ENCODE results near the gene UQCRFS1.

Gene UQCRFS1

DNA sequence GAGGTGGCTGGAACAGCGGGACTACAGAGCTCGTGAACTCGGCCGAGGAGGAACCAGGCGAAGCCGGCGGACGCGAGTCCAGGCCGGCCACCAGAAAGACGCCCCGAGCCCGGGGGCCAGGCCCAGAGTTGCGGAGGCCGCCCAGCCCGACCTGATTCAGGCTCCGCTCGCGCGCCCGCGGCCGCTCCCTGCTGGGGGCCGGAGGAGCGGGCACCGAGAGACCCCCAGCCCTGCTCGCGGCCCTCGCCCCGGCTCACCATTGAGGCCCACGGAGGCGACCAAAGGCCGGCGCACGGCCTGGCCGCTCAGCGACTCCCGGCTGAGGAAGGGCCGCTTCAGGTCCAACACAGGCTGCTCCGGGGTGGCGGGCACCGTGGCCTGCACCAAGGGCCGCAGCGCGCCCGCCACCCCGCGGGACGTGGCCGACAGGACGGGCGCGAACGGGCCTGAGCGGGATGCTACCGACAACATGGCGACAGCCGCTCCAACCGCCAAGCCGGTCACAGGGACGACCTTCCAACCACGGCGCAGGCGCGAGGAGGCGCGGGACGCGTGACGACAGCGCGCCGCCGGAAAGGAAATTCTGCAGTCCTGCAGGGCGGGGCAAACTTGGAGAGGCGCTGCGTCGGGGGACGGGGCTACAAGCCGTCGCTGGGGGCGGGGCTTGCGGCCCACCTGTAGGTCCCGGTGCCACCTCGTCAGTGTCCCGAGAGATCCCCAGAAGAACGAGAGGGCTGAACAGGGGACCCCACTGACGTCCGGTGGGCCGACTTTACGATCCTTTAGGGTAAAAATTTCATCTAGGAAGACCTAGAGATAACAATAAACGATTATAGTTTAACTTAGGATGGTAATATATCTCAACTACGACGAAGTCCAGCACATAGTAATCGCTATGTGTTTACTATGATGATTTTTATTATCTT, at the start of gene UQCRFS1:
Gene UQCRFS1, minus strand, starts transcription at position 504 of the 926 bp plus-strand sequence. Its CDS starts 33 bp downstream, at position 471.
- H3K4me3 ChIP-seq (ENCODE audit: low read depth, low read length): peak within 1 kb of the TSS; percentile 77
- TF ChIP-seq, protein P1, sequence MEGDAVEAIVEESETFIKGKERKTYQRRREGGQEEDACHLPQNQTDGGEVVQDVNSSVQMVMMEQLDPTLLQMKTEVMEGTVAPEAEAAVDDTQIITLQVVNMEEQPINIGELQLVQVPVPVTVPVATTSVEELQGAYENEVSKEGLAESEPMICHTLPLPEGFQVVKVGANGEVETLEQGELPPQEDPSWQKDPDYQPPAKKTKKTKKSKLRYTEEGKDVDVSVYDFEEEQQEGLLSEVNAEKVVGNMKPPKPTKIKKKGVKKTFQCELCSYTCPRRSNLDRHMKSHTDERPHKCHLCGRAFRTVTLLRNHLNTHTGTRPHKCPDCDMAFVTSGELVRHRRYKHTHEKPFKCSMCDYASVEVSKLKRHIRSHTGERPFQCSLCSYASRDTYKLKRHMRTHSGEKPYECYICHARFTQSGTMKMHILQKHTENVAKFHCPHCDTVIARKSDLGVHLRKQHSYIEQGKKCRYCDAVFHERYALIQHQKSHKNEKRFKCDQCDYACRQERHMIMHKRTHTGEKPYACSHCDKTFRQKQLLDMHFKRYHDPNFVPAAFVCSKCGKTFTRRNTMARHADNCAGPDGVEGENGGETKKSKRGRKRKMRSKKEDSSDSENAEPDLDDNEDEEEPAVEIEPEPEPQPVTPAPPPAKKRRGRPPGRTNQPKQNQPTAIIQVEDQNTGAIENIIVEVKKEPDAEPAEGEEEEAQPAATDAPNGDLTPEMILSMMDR (IDR thresholded peaks at IDR 0.05; ENCODE audit: low read depth, low read length): no peak

DNA sequence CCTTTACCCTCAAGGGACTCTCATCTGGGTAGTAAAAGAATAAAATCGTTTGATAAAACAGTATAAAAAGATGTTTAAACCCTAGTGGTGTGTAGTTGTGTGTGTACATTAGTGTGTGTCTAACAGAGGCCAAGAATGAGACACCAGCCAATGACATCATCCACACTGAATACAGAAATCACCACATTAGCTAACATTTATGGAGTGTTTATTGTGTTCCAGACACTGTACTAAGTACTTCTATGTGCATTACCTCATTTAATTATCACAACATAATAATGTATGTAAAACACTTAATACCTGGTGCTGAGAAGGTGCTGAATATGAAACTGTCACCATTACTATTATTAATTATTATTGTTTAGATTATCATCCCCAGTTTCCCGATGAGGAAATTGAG, 49.1 kb upstream of the UQCRFS1 start:
- TF ChIP-seq, protein P1 (IDR thresholded peaks at IDR 0.05; ENCODE audit: low read depth, low read length): no peak
- no peak overlapping the region for H3K4me3 ChIP-seq (ENCODE audit: low read depth, low read length)

DNA sequence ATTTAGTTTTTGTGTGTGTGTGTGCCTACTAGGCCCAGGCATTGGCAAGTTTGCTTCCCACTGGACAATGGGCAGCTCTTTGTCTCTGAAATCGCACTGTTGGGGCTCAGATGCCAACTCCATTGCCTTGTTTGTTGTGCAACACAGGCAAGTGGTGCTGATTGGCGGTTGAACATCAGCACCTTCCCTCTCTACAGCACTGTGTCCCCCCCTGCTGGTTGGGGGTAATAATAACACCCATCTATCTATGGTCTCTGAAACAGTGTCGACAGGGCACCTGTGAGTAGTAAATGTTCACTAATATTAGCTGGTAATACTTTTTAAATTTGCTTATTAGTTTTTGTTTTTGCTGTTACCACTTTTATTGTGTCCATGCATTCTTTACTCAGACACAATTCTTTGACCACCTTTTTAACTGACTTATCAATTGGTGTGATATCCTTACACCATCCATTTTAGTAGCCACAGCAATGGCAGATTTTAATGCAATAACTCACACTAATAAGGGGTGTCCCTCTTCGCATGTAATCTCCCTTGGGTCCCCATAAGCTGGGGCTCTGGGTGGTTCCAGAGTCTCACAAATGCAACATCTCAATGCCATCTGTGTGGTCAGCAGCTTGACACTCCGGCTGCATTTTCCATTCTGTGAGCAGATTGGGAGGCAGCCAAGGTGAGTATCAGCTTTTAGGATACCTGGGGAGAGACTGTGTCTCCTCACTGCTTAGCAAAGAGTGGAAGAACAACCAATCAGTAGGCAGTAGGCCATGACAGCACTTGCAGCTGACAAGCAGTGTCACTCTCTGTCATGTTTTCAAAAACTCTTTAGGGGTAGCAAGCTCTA, 47.7 kb upstream of the UQCRFS1 start:
- no peak overlapping the region for H3K4me3 ChIP-seq (ENCODE audit: low read depth, low read length)
- TF ChIP-seq, protein P1 (IDR thresholded peaks at IDR 0.05; ENCODE audit: low read depth, low read length): no peak

DNA sequence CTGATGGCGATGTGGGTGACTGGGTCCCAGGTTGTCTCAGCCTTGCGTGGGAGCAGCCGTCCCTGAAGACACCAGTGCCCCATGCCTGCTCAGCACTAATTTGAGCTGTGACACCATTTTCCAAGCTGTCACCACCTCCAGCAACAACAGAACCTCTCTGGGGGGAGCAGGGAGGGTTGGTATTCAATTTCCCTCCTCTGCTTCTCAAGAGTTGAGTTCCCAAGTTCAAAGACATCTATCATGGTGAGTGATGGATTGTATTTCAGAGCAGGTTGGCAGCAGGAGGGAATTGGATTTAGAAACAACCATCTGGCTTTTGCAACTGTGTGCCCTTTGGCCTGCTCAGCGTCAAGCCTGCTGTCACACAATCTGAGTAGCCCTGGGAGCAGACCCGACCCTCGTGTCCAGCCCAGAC, 46.9 kb upstream of the UQCRFS1 start:
- TF ChIP-seq, protein P1 (IDR thresholded peaks at IDR 0.05; ENCODE audit: low read depth, low read length): no peak
- H3K4me3 ChIP-seq (ENCODE audit: low read depth, low read length): no peak overlapping the region

DNA sequence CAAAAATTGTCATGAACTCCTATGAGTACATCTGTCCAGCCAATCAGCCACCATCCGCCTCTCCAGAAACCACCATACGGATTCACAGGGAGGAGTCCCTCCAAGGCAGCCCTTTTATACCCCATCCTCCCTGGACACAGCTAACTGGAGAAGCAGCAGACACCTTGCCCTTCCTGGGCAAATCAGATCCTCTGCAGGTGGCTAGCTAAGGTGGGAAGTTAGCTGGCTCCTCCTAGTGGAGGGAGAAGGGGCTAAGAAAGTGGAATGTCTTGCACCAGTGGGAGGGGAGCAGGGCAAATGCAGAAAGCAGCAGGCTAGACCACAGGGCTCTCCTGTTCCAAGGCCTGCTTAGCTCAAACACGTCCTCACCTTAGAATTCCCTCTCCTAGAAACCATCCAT, 46.2 kb upstream of the UQCRFS1 start:
- TF ChIP-seq, protein P1 (IDR thresholded peaks at IDR 0.05; ENCODE audit: low read depth, low read length): no peak
- no peak overlapping the region for H3K4me3 ChIP-seq (ENCODE audit: low read depth, low read length)

DNA sequence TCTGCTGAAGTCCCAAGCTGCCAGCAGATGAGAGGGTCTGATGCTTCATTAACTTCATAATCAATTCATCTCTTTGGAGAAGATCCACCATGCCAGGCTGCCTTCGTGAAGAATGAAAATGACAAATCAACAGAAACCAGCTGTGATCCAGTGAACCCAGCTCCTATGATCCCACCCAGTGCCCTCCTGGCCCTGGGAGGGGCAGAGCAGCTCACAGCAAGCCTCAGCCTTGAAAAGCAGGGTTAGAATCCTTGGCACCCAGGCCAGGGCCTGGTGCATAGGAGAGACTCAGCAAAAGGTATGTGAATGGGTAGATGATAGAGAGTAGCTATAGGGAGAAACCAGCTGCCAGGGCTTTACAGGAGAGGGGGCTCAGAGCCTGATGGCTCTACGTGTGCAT, 43.6 kb upstream of the UQCRFS1 start:
- H3K4me3 ChIP-seq (ENCODE audit: low read depth, low read length): no peak overlapping the region
- TF ChIP-seq, protein P1 (IDR thresholded peaks at IDR 0.05; ENCODE audit: low read depth, low read length): no peak

All from WI38 (cell line).